NCI-H774 (cell line): ENCODE results near the gene NUDT1.

Experiments
- DNase-seq: peaks from one replicate; lab custom pipeline; 2025; lab: John Stamatoyannopoulos, UW

The NUDT1 gene

GRCh38 chr7:2224491-2224928 is 17.5 kb upstream of the NUDT1 start:
- no peak for DNase-seq

DNA sequence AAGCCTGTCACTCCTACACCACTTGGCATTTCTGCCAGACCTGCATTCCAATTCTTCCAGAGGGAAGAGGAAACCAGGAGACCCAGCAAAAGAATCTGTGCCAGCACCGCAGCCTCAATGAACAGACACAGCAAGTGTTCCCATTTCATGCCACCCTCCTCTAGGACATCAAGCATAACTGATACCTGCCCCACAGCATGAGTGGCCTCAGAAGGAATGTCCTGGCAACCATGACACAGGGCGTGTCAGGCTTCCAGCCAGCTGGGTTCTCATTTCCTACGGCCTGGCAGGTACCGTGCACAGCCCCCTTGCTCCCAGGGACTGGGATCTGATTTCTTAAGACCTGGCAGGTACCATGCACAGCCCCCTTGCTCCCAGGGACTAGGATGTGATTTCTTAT is 17.1 kb upstream of the NUDT1 start:
- DNase-seq = no peak

GRCh38 chr7:2225336-2225735 is 16.7 kb upstream of the NUDT1 start:
- no peak for DNase-seq

- DNase-seq = no peak
Measured at GRCh38 chr7:2225830-2226229, 16.2 kb upstream of the NUDT1 start.

DNA sequence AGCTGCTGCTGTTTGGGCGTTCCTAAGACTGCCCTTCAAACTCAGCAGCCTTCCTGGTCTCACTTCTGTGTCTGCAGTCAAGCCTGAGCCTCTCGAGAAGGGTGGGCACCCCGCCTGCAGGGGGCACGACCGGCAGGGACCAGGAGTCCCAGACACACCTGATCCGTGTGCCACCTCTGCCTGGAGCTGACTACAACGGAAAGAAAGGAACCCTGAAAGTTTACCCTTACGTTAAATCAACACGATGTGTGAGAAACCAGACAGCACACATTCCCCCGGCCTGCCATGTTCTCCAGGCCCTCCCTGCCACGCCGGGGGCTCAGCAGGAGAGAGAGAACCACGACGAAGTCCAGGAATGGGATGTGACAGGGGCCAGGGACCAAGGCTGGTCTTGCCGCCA is 14.3 kb upstream of the NUDT1 start:
- DNase-seq = no peak

GRCh38 chr7:2228921-2229320 is 13.1 kb upstream of the NUDT1 start:
- no peak for DNase-seq

- DNase-seq = no peak
Measured at GRCh38 chr7:2229467-2229866, 12.6 kb upstream of the NUDT1 start.

DNA sequence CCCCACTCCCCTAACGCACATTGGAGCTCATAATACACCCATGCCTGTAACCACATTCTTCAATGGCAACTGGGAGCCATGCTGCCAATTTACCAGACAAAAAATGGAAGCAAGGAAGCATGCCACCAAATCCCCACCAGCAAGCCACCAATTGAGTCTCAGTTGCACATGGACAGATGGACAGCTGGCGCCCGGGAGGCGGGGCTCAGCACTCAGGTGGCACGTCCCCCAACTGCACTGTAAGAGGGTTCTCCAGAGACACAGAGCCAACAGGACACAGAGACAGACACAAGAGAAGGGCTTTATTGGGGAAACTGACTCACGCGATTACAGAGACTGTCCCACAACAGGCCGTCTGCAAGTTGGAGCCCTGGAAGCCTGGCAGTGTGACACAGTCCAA is 11.8 kb upstream of the NUDT1 start:
- no peak for DNase-seq

GRCh38 chr7:2230882-2231281 is 11.1 kb upstream of the NUDT1 start:
- DNase-seq = no peak

GRCh38 chr7:2231992-2232765 is 9.8 kb upstream of the NUDT1 start:
- DNase-seq = no peak

GRCh38 chr7:2232766-2233520 is 9.1 kb upstream of the NUDT1 start, which contains the start of gene MAD1L1:
TSS of gene MAD1L1 (minus strand) at chr7:2232945. CDS start at chr7:2230133, 2,812 bp downstream.
- peak; percentile 73 for DNase-seq

DNA sequence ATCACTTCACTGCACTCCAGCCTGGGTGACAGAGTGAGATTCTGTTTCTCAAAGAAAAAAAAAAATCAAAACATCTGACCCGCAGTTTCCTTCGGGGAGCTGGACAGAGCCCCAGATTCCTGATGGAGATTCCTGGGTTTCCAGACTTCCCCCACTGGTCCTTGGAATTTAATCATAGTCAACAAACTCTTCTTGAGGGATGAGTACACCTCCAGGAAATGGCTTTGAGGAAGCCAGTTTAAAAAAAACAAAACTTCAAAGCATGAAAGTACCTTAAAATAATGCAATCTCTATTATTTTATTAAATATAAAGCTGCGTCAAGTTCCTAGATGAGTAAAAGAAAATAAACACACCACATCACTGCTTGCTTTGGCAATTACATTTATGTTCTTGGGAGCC is 8.1 kb upstream of the NUDT1 start:
- no peak for DNase-seq

DNA sequence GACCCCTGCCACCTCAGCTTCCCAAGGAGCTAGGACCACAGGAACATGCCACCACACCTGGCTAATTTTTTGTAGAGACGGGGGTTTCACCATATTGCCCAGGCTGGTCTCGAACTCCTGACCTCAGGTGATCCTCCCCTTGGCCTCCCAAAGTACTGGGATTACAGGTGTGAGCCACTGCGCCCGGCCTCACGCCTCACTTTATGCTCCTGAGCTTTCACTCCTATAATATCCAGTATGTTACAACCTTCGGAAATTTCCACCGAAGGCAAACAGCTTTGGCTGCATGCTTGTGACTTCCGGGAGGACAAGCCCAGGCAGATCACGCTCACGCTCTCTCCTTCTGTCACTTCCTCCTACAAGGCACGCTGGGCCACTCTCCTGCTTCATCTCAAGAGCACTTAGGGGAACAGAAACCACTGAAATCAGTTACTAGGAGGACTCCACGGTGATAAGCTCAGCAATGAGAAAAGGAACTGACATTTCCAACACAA is 4.9 kb upstream of the NUDT1 start:
- no peak for DNase-seq

DNA sequence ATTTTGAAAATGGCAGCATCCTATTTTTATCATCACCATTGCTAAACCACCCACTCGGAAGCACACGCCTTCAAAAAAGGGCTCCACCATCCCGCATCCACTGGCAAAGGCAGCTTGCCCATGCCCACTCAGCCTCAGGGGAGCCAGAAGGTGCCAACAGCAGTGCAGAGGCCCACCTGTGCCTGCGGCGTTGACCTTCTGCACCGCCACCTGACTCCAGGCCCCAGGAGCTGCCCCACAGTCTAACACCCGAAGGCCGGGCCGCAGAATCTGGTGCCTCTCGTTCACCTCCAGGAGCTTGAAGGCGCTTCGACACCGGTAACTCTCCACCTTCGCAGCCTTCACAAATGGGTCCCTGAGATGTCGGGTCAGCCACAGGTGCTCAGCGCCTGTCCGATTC is 2.8 kb upstream of the NUDT1 start:
- DNase-seq = no peak

DNA sequence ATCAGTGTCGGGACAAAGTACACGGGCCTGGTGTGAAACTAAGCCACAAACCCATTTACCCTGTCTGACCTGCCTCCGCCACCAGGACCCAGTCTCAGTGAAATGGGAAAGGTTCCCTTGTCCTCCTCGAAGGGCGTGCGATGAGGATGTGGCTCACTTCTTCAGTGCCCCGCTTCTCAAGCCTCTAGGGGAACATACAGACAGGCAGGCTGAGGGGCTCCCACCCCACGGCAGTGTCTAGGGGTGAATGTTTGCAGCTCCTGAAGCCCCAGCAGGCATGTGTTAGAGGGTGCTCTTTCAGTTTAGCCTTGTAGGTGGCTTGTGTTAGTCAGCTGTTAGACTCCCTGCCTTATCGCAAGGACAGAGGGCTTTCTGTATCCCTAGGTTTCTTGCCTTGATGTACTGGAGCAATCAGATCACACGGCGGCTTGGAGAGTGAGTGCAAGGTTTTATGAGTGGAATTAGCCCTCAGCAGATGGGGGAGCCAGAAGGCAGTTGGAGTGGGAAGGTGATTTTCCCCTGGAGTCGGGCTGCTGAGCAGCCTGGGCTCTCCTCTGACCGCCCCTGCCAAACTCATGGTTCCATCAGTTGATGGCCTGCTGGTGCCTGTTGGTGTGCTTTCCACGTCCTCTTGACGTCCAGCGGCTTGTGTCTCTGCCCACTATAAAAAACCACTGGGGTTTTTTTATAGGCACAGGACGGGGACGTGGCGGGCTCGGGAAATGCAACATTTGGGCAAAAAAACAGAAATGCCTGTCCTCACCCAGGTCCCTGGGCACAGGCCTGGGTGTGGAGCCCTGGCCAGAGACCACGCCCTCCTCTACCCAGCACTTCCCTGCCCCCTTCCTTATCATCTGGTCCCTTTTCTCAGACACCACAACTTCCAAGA is 759 bp downstream of the NUDT1 start:
- DNase-seq = no peak

GRCh38 chr7:2243458-2243857 is 1.4 kb downstream of the NUDT1 start:
- no peak for DNase-seq

- no peak for DNase-seq
Measured at GRCh38 chr7:2244404-2244995, 2.5 kb downstream of the NUDT1 start.

- DNase-seq = no peak
Measured at GRCh38 chr7:2245883-2246675, 4.1 kb downstream of the NUDT1 start.

- DNase-seq = no peak
Measured at GRCh38 chr7:2247141-2247995, 5.3 kb downstream of the NUDT1 start.
